Mucosa of gallbladder (tissue), 1 donor: Measurements from ENCODE around the gene NCKAP1. TPM values are rescaled to one million over a fixed set of nuclear protein-coding genes. Genes with fewer than 3 reads are reported as not detected.
"Not testable (repeated sequence)": the region's sequence is repeated elsewhere in the genome, so short reads cannot be mapped to it uniquely, and the experiment has no call there.

ENCODE experiments used
- DNase-seq: peaks from one replicate; pipeline ENCODE4 v3.0.0-alpha.2; 2020; ENCODE audit warnings: low spot score
- total RNA-seq: library from RNA; stranded (reverse); gene quantifications from one replicate; pipeline ENCODE4 v1.2.1, GENCODE V29; 2021
- donor health status: DM: no; HTN: no; CAD: no.

Gene NCKAP1
- total RNA-seq, 1 donor from 2014 or later: 127 TPM

- DNase-seq: peak; percentile 16
These were observed 510 bp downstream of the NCKAP1 start for GRCh38 chr2:183037553-183038340.

- no peak for DNase-seq
These were observed 1.1 kb downstream of the NCKAP1 start for GRCh38 chr2:183037074-183037552.

GRCh38 chr2:183035954-183036669, 2.1 kb downstream of the NCKAP1 start:
- no peak for DNase-seq

GRCh38 chr2:183035298-183035953, 2.8 kb downstream of the NCKAP1 start:
- no peak for DNase-seq

GRCh38 chr2:183034806-183035205, 3.5 kb downstream of the NCKAP1 start:
- no peak for DNase-seq

- no peak for DNase-seq
These were observed 4.3 kb downstream of the NCKAP1 start for GRCh38 chr2:183033951-183034350.

GRCh38 chr2:183031911-183032794, 6.1 kb downstream of the NCKAP1 start:
- no peak for DNase-seq

- DNase-seq: no peak
These were observed 9.0 kb downstream of the NCKAP1 start for GRCh38 chr2:183029219-183029618.

- DNase-seq: no peak
These were observed 10.1 kb downstream of the NCKAP1 start for GRCh38 chr2:183028108-183028507.

- DNase-seq: no peak
These were observed 10.8 kb downstream of the NCKAP1 start for GRCh38 chr2:183027443-183027842.

GRCh38 chr2:183026424-183026823, 11.8 kb downstream of the NCKAP1 start:
- no peak for DNase-seq

GRCh38 chr2:183025993-183026392, 12.3 kb downstream of the NCKAP1 start:
- DNase-seq: no peak

- no peak for DNase-seq
These were observed 13.7 kb downstream of the NCKAP1 start for GRCh38 chr2:183024339-183025095.

- no peak for DNase-seq
These were observed 15.5 kb downstream of the NCKAP1 start for GRCh38 chr2:183022711-183023110.

GRCh38 chr2:183021613-183022012, 16.6 kb downstream of the NCKAP1 start:
- no peak for DNase-seq

- no peak for DNase-seq
These were observed 18.4 kb downstream of the NCKAP1 start for GRCh38 chr2:183019718-183020442.

- DNase-seq: not testable (repeated sequence)
These were observed 20.4 kb downstream of the NCKAP1 start for GRCh38 chr2:183017845-183018244.

GRCh38 chr2:183014005-183014404, 24.3 kb downstream of the NCKAP1 start:
- DNase-seq: no peak

- DNase-seq: no peak
These were observed 26.5 kb downstream of the NCKAP1 start for GRCh38 chr2:183011743-183012142.

- DNase-seq: no peak
These were observed 28.1 kb downstream of the NCKAP1 start for GRCh38 chr2:183010112-183010511.
